Measurements from ENCODE around the gene ADAMTS5. TPM values are rescaled to one million over a fixed set of nuclear protein-coding genes. Genes with fewer than 3 reads are reported as not detected.

ADAMTS5 gene
- polyA plus RNA-seq, 3 donors = 0.86 to 1.1 (median 1.0) TPM

- Histone ChIP-seq H3K4me3 (replicated peaks in 1 of 3; ENCODE audit: low read depth in 2 of 3, low read length in 3 of 3) (no peak overlapping the region), H3K4me2 (replicated peaks; ENCODE audit: extremely low read depth, low read length, poor library complexity, severe bottlenecking) (no peak overlapping the region), H3K9me3 (replicated peaks in 1 of 2; ENCODE audit: control insufficient read depth in 1 of 2, insufficient read depth in 1 of 2, low read length in 2 of 2) (no peaks in the 10 kb centered on the region), H4K20me1 (ENCODE audit: insufficient read depth, low read length) (no peaks in the 10 kb centered on the region), H2AFZ (ENCODE audit: insufficient read depth, low read depth, low read length, poor library complexity, severe bottlenecking) (no peak overlapping the region), H3K36me3 (replicated peaks in 1 of 2; ENCODE audit: control insufficient read depth in 1 of 2, insufficient read depth in 2 of 2, low read length in 2 of 2) (no peaks in the 10 kb centered on the region), H3K4me1 (ENCODE audit: control insufficient read depth in 1 of 2, insufficient read depth in 2 of 2, low read length in 2 of 2) (no peaks in the 10 kb centered on the region), H3K9ac (ENCODE audit: insufficient read depth, low read length, poor library complexity, severe bottlenecking) (no peak overlapping the region), H3K79me2 (ENCODE audit: insufficient read depth, low read length) (no peaks in the 10 kb centered on the region), H3K27me3 (ENCODE audit: control insufficient read depth in 2 of 2, insufficient read depth in 2 of 2, low read length in 2 of 2) (peaks cover 0 to 5% of the 10 kb centered on the region in 2 donors), H3K27ac (ENCODE audit: low read depth in 1 of 2, low read length in 2 of 2) (no peak overlapping the region)
- no peak overlapping the region for H3K4me3 Mint-ChIP-seq
- no peak for TF ChIP-seq CTCF (IDR thresholded peaks at IDR 0.05)
- DNase-seq = no peak
- H3K9me3 Mint-ChIP-seq = peaks cover 0 to 3% (median 0%) of the 10 kb centered on the region in 7 donors
- H3K27me3 Mint-ChIP-seq (ENCODE audit: low read depth in 3 of 3) = peaks cover 0 to 4% (median 2%) of the 10 kb centered on the region in 3 donors
- no peaks in the 10 kb centered on the region for H3K4me1 Mint-ChIP-seq
- no CpG with 5 or more reads among the region's 1 CpG for WGBS (ENCODE audit: insufficient coverage)
- no peaks in the 10 kb centered on the region for H3K36me3 Mint-ChIP-seq
- intact Hi-C loops (cut with micrococcal nuclease) = no loop called here
- no peak overlapping the region for H3K27ac Mint-ChIP-seq
Measured at GRCh38 chr21:26892151-26892550, 74.7 kb downstream of the ADAMTS5 start.

GRCh38 chr21:26888931-26889330, 78.0 kb downstream of the ADAMTS5 start:
- no peak overlapping the region for H2AFZ ChIP-seq (ENCODE audit: insufficient read depth, low read depth, low read length, poor library complexity, severe bottlenecking)
- H3K4me3 Mint-ChIP-seq = no peak overlapping the region

More at GRCh38 chr21:26888931-26889330, 78.0 kb downstream of the ADAMTS5 start:
- WGBS (ENCODE audit: insufficient coverage) = no CpG with 5 or more reads among the region's 5 CpGs
- Histone ChIP-seq H3K9me3 (replicated peaks in 1 of 2; ENCODE audit: control insufficient read depth in 1 of 2, insufficient read depth in 1 of 2, low read length in 2 of 2) (no peaks in the 10 kb centered on the region), H3K4me1 (ENCODE audit: control insufficient read depth in 1 of 2, insufficient read depth in 2 of 2, low read length in 2 of 2) (no peaks in the 10 kb centered on the region), H3K36me3 (replicated peaks in 1 of 2; ENCODE audit: control insufficient read depth in 1 of 2, insufficient read depth in 2 of 2, low read length in 2 of 2) (no peaks in the 10 kb centered on the region), H3K4me2 (replicated peaks; ENCODE audit: extremely low read depth, low read length, poor library complexity, severe bottlenecking) (no peak overlapping the region), H3K4me3 (replicated peaks in 1 of 3; ENCODE audit: low read depth in 2 of 3, low read length in 3 of 3) (no peak overlapping the region), H4K20me1 (ENCODE audit: insufficient read depth, low read length) (no peaks in the 10 kb centered on the region), H3K27ac (ENCODE audit: low read depth in 1 of 2, low read length in 2 of 2) (no peak overlapping the region), H3K9ac (ENCODE audit: insufficient read depth, low read length, poor library complexity, severe bottlenecking) (no peak overlapping the region), H3K79me2 (ENCODE audit: insufficient read depth, low read length) (no peaks in the 10 kb centered on the region), H3K27me3 (ENCODE audit: control insufficient read depth in 2 of 2, insufficient read depth in 2 of 2, low read length in 2 of 2) (peaks cover 0 to 5% of the 10 kb centered on the region in 2 donors)
- H3K4me1 Mint-ChIP-seq = no peaks in the 10 kb centered on the region
- H3K27ac Mint-ChIP-seq = no peak overlapping the region
- intact Hi-C loops (cut with micrococcal nuclease) = no loop called here
- no peak for DNase-seq
- H3K9me3 Mint-ChIP-seq = peaks cover 0 to under 1% (median 0%) of the 10 kb centered on the region in 7 donors
- TF ChIP-seq CTCF (IDR thresholded peaks at IDR 0.05) = no peak
- no peaks in the 10 kb centered on the region for H3K36me3 Mint-ChIP-seq
- H3K27me3 Mint-ChIP-seq (ENCODE audit: low read depth in 3 of 3) = peaks cover 3 to 10% (median 10%) of the 10 kb centered on the region in 3 donors
